Adrenal gland (tissue), 5 donors: ENCODE measurements around the gene ECI2.

Experiments used
- CTCF ChIP-seq, 6 experiments: fragments of 450-650 bp in 4 of 6; fragments of 200-600 bp in 2 of 6; sonication (generic) in 1 of 6; IDR thresholded peaks; 1 replicate in 5 of 6; 2 replicates in 1 of 6; pipeline versions ENCODE4 v1.5.1 to v1.8.0; 2016 to 2021; ENCODE audit warnings: antibody characterized with exemption in 6 of 6, mild to moderate bottlenecking in 2 of 6, moderate library complexity in 1 of 6
- POLR2A ChIP-seq, 2 donors: fragments of 450-650 bp; IDR thresholded peaks; one replicate each; pipeline ENCODE4 v1.6.1; 2017; ENCODE audit warnings: antibody characterized with exemption in 2 of 2, mild to moderate bottlenecking in 2 of 2, moderate library complexity in 1 of 2
- donor health status: DM: no; HTN: no; CAD: no.

GRCh38 chr6:4125500-4125899 is 9.9 kb downstream of the ECI2 start:
- no peak for TF ChIP-seq CTCF (IDR thresholded peaks at IDR 0.05)
- no peak for TF ChIP-seq POLR2A (IDR thresholded peaks at IDR 0.05)
